CD14-positive monocyte (primary cell): ENCODE results near the gene SRCAP. TPM values are rescaled to one million over a fixed set of nuclear protein-coding genes. Genes with fewer than 3 reads are reported as not detected.

Source experiments
- DNase-seq, 3 donors: peaks; one replicate each; pipeline ENCODE4 v3.0.0-alpha.2; 2011 to 2022
- H2AFZ ChIP-seq: 2 replicates; pipeline ENCODE4 v1.6.0; 2012; ENCODE audit warnings: mild to moderate bottlenecking, low read depth, low read length, inconsistent platforms; ENCODE audit not compliant: insufficient read depth, poor library complexity, severe bottlenecking
- H3K27ac ChIP-seq, 2 donors: 1 replicate in 1 of 2; 2 replicates in 1 of 2; pipeline ENCODE4 v1.5.1; 2012 to 2013; ENCODE audit warnings: low read length in 2 of 2, control low read depth in 1 of 2, inconsistent platforms in 1 of 2, low read depth in 1 of 2, mild to moderate bottlenecking in 1 of 2
- H3K27me3 ChIP-seq, 2 donors: one replicate each; pipeline versions ENCODE4 v1.6.0 to v1.6.1; 2011 to 2013; ENCODE audit warnings: low read length in 2 of 2; ENCODE audit not compliant: control insufficient read depth in 2 of 2, insufficient read depth in 2 of 2
- H3K36me3 ChIP-seq, 2 donors: replicated peaks in 1 of 2; 1 replicate in 1 of 2; 2 replicates in 1 of 2; pipeline versions ENCODE4 v1.5.1 to v1.6.1; 2012 to 2013; ENCODE audit warnings: low read length in 2 of 2, control low read depth in 1 of 2, inconsistent platforms in 1 of 2, mild to moderate bottlenecking in 1 of 2; ENCODE audit not compliant: insufficient read depth in 2 of 2, control insufficient read depth in 1 of 2
- H3K4me1 ChIP-seq, 2 donors: 1 replicate in 1 of 2; 2 replicates in 1 of 2; pipeline versions ENCODE4 v1.5.1 to v1.6.1; 2012 to 2013; ENCODE audit warnings: low read length in 2 of 2, control low read depth in 1 of 2, inconsistent platforms in 1 of 2, mild to moderate bottlenecking in 1 of 2, moderate library complexity in 1 of 2; ENCODE audit not compliant: insufficient read depth in 2 of 2, control insufficient read depth in 1 of 2
- H3K4me2 ChIP-seq: replicated peaks from 2 replicates; pipeline ENCODE3; 2012; ENCODE audit warnings: low read length, moderate library complexity, mild to moderate bottlenecking; ENCODE audit not compliant: poor library complexity, severe bottlenecking; ENCODE audit errors: extremely low read depth
- H3K4me3 ChIP-seq, 3 experiments: fragments of 200-600 bp in 1 of 3; sonication (generic) in 1 of 3; replicated peaks in 1 of 3; 1 replicate in 2 of 3; 2 replicates in 1 of 3; pipeline ENCODE4 v1.5.1; 2011 to 2013; ENCODE audit warnings: low read length in 3 of 3, mild to moderate bottlenecking in 3 of 3, control low read depth in 2 of 3, low read depth in 2 of 3, inconsistent platforms in 1 of 3, moderate library complexity in 1 of 3
- H3K79me2 ChIP-seq: 2 replicates; pipeline ENCODE4 v1.6.0; 2012; ENCODE audit warnings: mild to moderate bottlenecking, control low read depth, inconsistent platforms, low read length, moderate library complexity; ENCODE audit not compliant: insufficient read depth
- H3K9ac ChIP-seq: 2 replicates; pipeline ENCODE4 v1.6.0; 2017; ENCODE audit warnings: low read length, mild to moderate bottlenecking; ENCODE audit not compliant: insufficient read depth, poor library complexity, severe bottlenecking
- H3K9me3 ChIP-seq, 2 donors: replicated peaks in 1 of 2; 1 replicate in 1 of 2; 2 replicates in 1 of 2; pipeline versions ENCODE4 v1.5.1 to v1.6.1; 2012 to 2013; ENCODE audit warnings: low read length in 2 of 2, control low read depth in 1 of 2; ENCODE audit not compliant: control insufficient read depth in 1 of 2, insufficient read depth in 1 of 2
- H4K20me1 ChIP-seq: 2 replicates; pipeline ENCODE4 v1.6.0; 2012; ENCODE audit warnings: mild to moderate bottlenecking, low read length, control low read depth, moderate library complexity; ENCODE audit not compliant: insufficient read depth
- H3K27ac Mint-ChIP-seq, 7 donors: one replicate each; pipeline ENCODE4 v1.8.0; 2020; ENCODE audit warnings: mild to moderate bottlenecking in 7 of 7, mixed read lengths in 7 of 7, moderate library complexity in 6 of 7, inconsistent platforms in 2 of 7
- H3K27me3 Mint-ChIP-seq, 3 donors: one replicate each; pipeline ENCODE4 v1.8.0; 2021 to 2022; ENCODE audit warnings: low read depth in 3 of 3, mild to moderate bottlenecking in 3 of 3, mixed read lengths in 3 of 3, moderate library complexity in 3 of 3, inconsistent platforms in 1 of 3
- H3K36me3 Mint-ChIP-seq, 2 donors: one replicate each; pipeline ENCODE4 v1.8.0; 2020; ENCODE audit warnings: mixed read lengths in 2 of 2, inconsistent platforms in 1 of 2, mild to moderate bottlenecking in 1 of 2
- H3K4me1 Mint-ChIP-seq: one replicate; pipeline ENCODE4 v1.8.0; 2020; ENCODE audit warnings: mild to moderate bottlenecking, mixed read lengths
- H3K4me3 Mint-ChIP-seq, 2 donors: one replicate each; pipeline ENCODE4 v1.8.0; 2020; ENCODE audit warnings: mild to moderate bottlenecking in 2 of 2, mixed read lengths in 2 of 2, moderate library complexity in 1 of 2
- H3K9me3 Mint-ChIP-seq, 7 donors: one replicate each; pipeline ENCODE4 v1.8.0; 2020 to 2022; ENCODE audit warnings: mixed read lengths in 7 of 7, mild to moderate bottlenecking in 6 of 7, moderate library complexity in 6 of 7, inconsistent platforms in 2 of 7
- CTCF ChIP-seq: fragments of 200-600 bp; IDR thresholded peaks from one replicate; pipeline ENCODE4 v1.8.0; 2022; ENCODE audit warnings: antibody characterized with exemption, mild to moderate bottlenecking
- WGBS: methylation state at CpG from one replicate; pipeline ENCODE4 v1.1.5; 2013; ENCODE audit warnings: missing lambda C conversion rate; ENCODE audit not compliant: insufficient coverage; 5-methylcytosine and 5-hydroxymethylcytosine counted together
- intact Hi-C, 2 donors: fragments of 100-400 bp; cut with micrococcal nuclease; formaldehyde crosslinking; loops; one replicate each; pipeline versions ENCODE4 v1.15.0 to v1.15.1; 2023
- polyA plus RNA-seq, 3 donors: library from polyadenylated mRNA; depleted of rRNA in 1 of 3; unstranded in 2 of 3; stranded (reverse) in 1 of 3; fragments of 300-500 nt in 2 of 3; fragments of >200 nt in 1 of 3; fragmentation: Illumina TruSeq in 2 of 3; gene quantifications; 1 replicate in 2 of 3; 2 replicates in 1 of 3; pipeline ENCODE4 v1.2.3, GENCODE V29; 2012 to 2021

SRCAP gene
- polyA plus RNA-seq, 3 donors = 3.0 to 16.0 (median 6.3) TPM

GRCh38 chr16:30658731-30659506 lies 40.1 kb upstream of the SRCAP start:
- Histone ChIP-seq H2AFZ (peak overlapping the region; percentile 71), H4K20me1 (peaks cover 48% of the 10 kb centered on the region), H3K9ac (peak overlapping the region; percentile 95), H3K36me3 (peaks cover 53 to 63% of the 10 kb centered on the region in 2 donors), H3K27ac (peak overlapping the region; percentile 93 to 99), H3K9me3 (no peaks in the 10 kb centered on the region), H3K4me3 (peak overlapping the region; percentile 81 to 99 (median 86)), H3K4me2 (peak overlapping the region; percentile 99), H3K4me1 (peaks cover 33 to 45% of the 10 kb centered on the region in 2 donors), H3K27me3 (no peaks in the 10 kb centered on the region), H3K79me2 (peaks cover 49% of the 10 kb centered on the region)
- H3K36me3 Mint-ChIP-seq = peaks cover 59 to 63% of the 10 kb centered on the region in 2 donors
- WGBS = under 1% methylated on average over 54 of the region's 64 CpGs
- peak; percentile 14 for TF ChIP-seq CTCF
- H3K4me1 Mint-ChIP-seq = peaks cover 42% of the 10 kb centered on the region
- peak; percentile 94 to 98 (median 97) for DNase-seq
- H3K4me3 Mint-ChIP-seq = peak overlapping the region; percentile 90 to 99
- peak overlapping the region; percentile 100 for H3K27ac Mint-ChIP-seq
- H3K9me3 Mint-ChIP-seq = peaks cover 0 to 2% (median 0%) of the 10 kb centered on the region in 7 donors
- intact Hi-C loops = loop anchor here (1.0 to 10.0 kb wide), 6 partner anchors 39 to 284 kb away; partner anchors contain the start of genes CFAP119 (in 1 of the 2), FBXL19 (in 1 of the 2), MYL11 (in 1 of the 2) and RNF40 (in 1 of the 2)
- peaks cover 0 to 1% (median 0%) of the 10 kb centered on the region in 3 donors for H3K27me3 Mint-ChIP-seq

- Mint-ChIP-seq H3K27me3 (peaks cover 0 to 1% (median 0%) of the 10 kb centered on the region in 3 donors), H3K4me1 (peaks cover 42% of the 10 kb centered on the region), H3K36me3 (peaks cover 53 to 62% of the 10 kb centered on the region in 2 donors), H3K27ac (peak overlapping the region; percentile 79 to 94 (median 89)), H3K9me3 (peaks cover 0 to 2% (median 0%) of the 10 kb centered on the region in 7 donors), H3K4me3 (peak overlapping the region; percentile 84 to 87)
- peaks cover 50 to 61% of the 10 kb centered on the region in 2 donors for H3K36me3 ChIP-seq
- peak overlapping the region; percentile 53 for H2AFZ ChIP-seq
- H3K79me2 ChIP-seq = peaks cover 54% of the 10 kb centered on the region
- WGBS = under 1% methylated on average over 73 of the region's 84 CpGs
- H3K9me3 ChIP-seq = no peaks in the 10 kb centered on the region
- intact Hi-C loops = loop anchor here (2.0 to 10.0 kb wide), 5 partner anchors 39 to 285 kb away; partner anchors contain the start of genes CFAP119 (in 1 of the 2), FBXL19 (in 1 of the 2), MYL11 (in 1 of the 2) and RNF40 (in 1 of the 2)
- peak overlapping the region; percentile 81 to 99 (median 86) for H3K4me3 ChIP-seq
- H3K9ac ChIP-seq = peak overlapping the region; percentile 95
- peak overlapping the region; percentile 99 for H3K4me2 ChIP-seq
- no peaks in the 10 kb centered on the region for H3K27me3 ChIP-seq
- H3K27ac ChIP-seq = peak overlapping the region; percentile 93 to 99
- H4K20me1 ChIP-seq = peaks cover 55% of the 10 kb centered on the region
- no peak for TF ChIP-seq CTCF
- peak in 2 of 3 donors; percentile 12 to 36 for DNase-seq
- H3K4me1 ChIP-seq = peaks cover 33 to 45% of the 10 kb centered on the region in 2 donors
Observed at GRCh38 chr16:30659507-30660423, 39.2 kb upstream of the SRCAP start.
